Measurements from ENCODE around the gene CPTP. TPM values are rescaled to one million over a fixed set of nuclear protein-coding genes. Genes with fewer than 3 reads are reported as not detected.

CPTP gene
- total and polyA plus RNA-seq, 2 of the 13 experiments (the other 11 are each of a cell fraction or from before 2014, with no cell fraction given): 5.5 to 9.3 TPM

GRCh38 chr1:1324524-1325287, at the start of gene CPTP, which contains the start of gene INTS11 (continued):
- peak; percentile 54; the same call in 1 of the 2 replicates for TF ChIP-seq GMEB1 (CRISPR knock-in tag; IDR thresholded peaks at IDR 0.05; ENCODE audit: borderline replicate concordance)
- no peak for TF ChIP-seq TRIM24 (CRISPR knock-in tag; IDR thresholded peaks at IDR 0.05)
- peak; percentile 68 for TF ChIP-seq SP2 (CRISPR knock-in tag; IDR thresholded peaks at IDR 0.05)
- peak; percentile 30; the same call in 1 of the 2 replicates for TF ChIP-seq ZNF768 (CRISPR knock-in tag; IDR thresholded peaks at IDR 0.05)
- TF ChIP-seq RBFOX2 (IDR thresholded peaks at IDR 0.05; ENCODE audit: low read depth, low read length): peak; percentile 92
- peak; percentile 78 for TF ChIP-seq NFYC (CRISPR knock-in tag; IDR thresholded peaks at IDR 0.05)
- TF ChIP-seq ZNF713 (CRISPR knock-in tag; IDR thresholded peaks at IDR 0.05): no peak
- TF ChIP-seq SRY (CRISPR knock-in tag; IDR thresholded peaks at IDR 0.05): peak; percentile 54
- TF ChIP-seq KLF12 (CRISPR knock-in tag; IDR thresholded peaks at IDR 0.05; ENCODE audit: borderline replicate concordance): no peak; the same call in 1 of the 2 replicates
- peak; percentile 82 for TF ChIP-seq ZNF501 (CRISPR knock-in tag; IDR thresholded peaks at IDR 0.05)
- no peak for TF ChIP-seq USF2 (IDR thresholded peaks at IDR 0.05; ENCODE audit: low read depth, low read length)
- peak; percentile 41; the same call in 1 of the 2 replicates for TF ChIP-seq USF2 (CRISPR knock-in tag; IDR thresholded peaks at IDR 0.05; ENCODE audit: borderline replicate concordance)
- TF ChIP-seq ZNF451 (CRISPR knock-in tag; IDR thresholded peaks at IDR 0.05): peak; percentile 24; the same call in 1 of the 2 replicates
- TF ChIP-seq NCOA2 (CRISPR knock-in tag; IDR thresholded peaks at IDR 0.05): 0 out of 2 replicates have a peak, but pooled peaks have one; percentile 10
- TF ChIP-seq ZNF574 (CRISPR knock-in tag; IDR thresholded peaks at IDR 0.05): peak; percentile 72
- TF ChIP-seq CEBPB (IDR thresholded peaks at IDR 0.05; ENCODE audit: borderline replicate concordance, low read depth, low read length): no peak
- TF ChIP-seq POLR2A (IDR thresholded peaks at IDR 0.05; ENCODE audit: insufficient read depth in 1 of 2, low read depth in 2 of 2, low read length in 2 of 2): peak in 1 of 2 experiments; percentile 47; a peak in 1 of 4 replicates
- TF ChIP-seq HMG20A (CRISPR knock-in tag; IDR thresholded peaks at IDR 0.05; ENCODE audit: borderline replicate concordance): no peak
- no peak for TF ChIP-seq TGIF2 (CRISPR knock-in tag; IDR thresholded peaks at IDR 0.05)
- TF ChIP-seq YEATS2 (CRISPR knock-in tag; IDR thresholded peaks at IDR 0.05; ENCODE audit: borderline replicate concordance): peak; percentile 66; the same call in 1 of the 2 replicates
- peak; percentile 50 for TF ChIP-seq ZNF18 (CRISPR knock-in tag; IDR thresholded peaks at IDR 0.05; ENCODE audit: insufficient replicate concordance)
- no peak for TF ChIP-seq ZNF839 (CRISPR knock-in tag; IDR thresholded peaks at IDR 0.05; ENCODE audit: borderline replicate concordance)
